Neutrophil (primary cell): Measurements from ENCODE around the gene ANKRD55.
"Not testable (repeated sequence)": the region's sequence is repeated elsewhere in the genome, so short reads cannot be mapped to it uniquely, and the experiment has no call there.

Source experiments
- H3K27ac ChIP-seq: fragments of 200-600 bp; sonication (generic); 2 replicates; pipeline ENCODE4 v1.5.1; 2016; ENCODE audit warnings: mild to moderate bottlenecking, moderate library complexity
- H3K27me3 ChIP-seq: fragments of 200-600 bp; sonication (generic); 2 replicates; pipeline ENCODE4 v1.6.0; 2016; ENCODE audit warnings: mild to moderate bottlenecking
- H3K36me3 ChIP-seq: fragments of 200-600 bp; sonication (generic); 2 replicates; pipeline ENCODE4 v1.5.1; 2017
- H3K4me1 ChIP-seq, 2 experiments: fragments of 200-600 bp in 1 of 2; sonication (generic) in 1 of 2; 1 replicate in 1 of 2; 2 replicates in 1 of 2; pipeline versions ENCODE4 v1.5.1 to v1.6.1; 2013 to 2016; ENCODE audit warnings: low read depth in 1 of 2, low read length in 1 of 2, mild to moderate bottlenecking in 1 of 2, moderate library complexity in 1 of 2; ENCODE audit not compliant: control insufficient read depth in 1 of 2, insufficient read depth in 1 of 2
- H3K4me3 ChIP-seq, 2 experiments: fragments of 200-600 bp in 1 of 2; sonication (generic) in 1 of 2; 1 replicate in 1 of 2; 2 replicates in 1 of 2; pipeline ENCODE4 v1.5.1; 2013 to 2016; ENCODE audit warnings: low read depth in 1 of 2, low read length in 1 of 2, mild to moderate bottlenecking in 1 of 2, moderate library complexity in 1 of 2
- H3K9me3 ChIP-seq: fragments of 200-600 bp; sonication (generic); 2 replicates; pipeline ENCODE4 v1.5.1; 2016
- CTCF ChIP-seq: fragments of 200-600 bp; sonication (generic); IDR thresholded peaks from 2 replicates; pipeline ENCODE4 v1.5.1; 2016; ENCODE audit warnings: antibody characterized with exemption

Gene ANKRD55

GRCh38 chr5:56159521-56159947, 73.6 kb downstream of the ANKRD55 start:
- Histone ChIP-seq H3K4me3 (peak overlapping the region; percentile 45 to 59), H3K36me3 (no peaks in the 10 kb centered on the region), H3K27ac (peak overlapping the region; percentile 89), H3K4me1 (peaks cover 87 to 88% of the 10 kb centered on the region in 2 experiments), H3K27me3 (peaks cover 13% of the 10 kb centered on the region), H3K9me3 (no peaks in the 10 kb centered on the region)
- TF ChIP-seq CTCF: no peak

- H3K27ac ChIP-seq: peak overlapping the region; percentile 89
Measured at GRCh38 chr5:56158331-56158960, 74.7 kb downstream of the ANKRD55 start.

GRCh38 chr5:56157191-56157621, 75.9 kb downstream of the ANKRD55 start:
- not testable (repeated sequence) for H3K9me3 ChIP-seq, H3K27me3 ChIP-seq, H3K36me3 ChIP-seq
- Histone ChIP-seq H3K4me3 (peak overlapping the region in 1 of 2 experiments; percentile 39), H3K4me1 (peaks cover 84 to 87% of the 10 kb centered on the region in 2 experiments), H3K27ac (peak overlapping the region; percentile 89)

More at GRCh38 chr5:56158331-56158960, 74.7 kb downstream of the ANKRD55 start:
- peak overlapping the region; percentile 45 to 59 for H3K4me3 ChIP-seq
- peaks cover 2% of the 10 kb centered on the region for H3K27me3 ChIP-seq
- H3K36me3 ChIP-seq: no peaks in the 10 kb centered on the region
- no peak for TF ChIP-seq CTCF
- H3K4me1 ChIP-seq: peaks cover 92 to 95% of the 10 kb centered on the region in 2 experiments
- H3K9me3 ChIP-seq: no peaks in the 10 kb centered on the region

- Histone ChIP-seq H3K27ac (peak overlapping the region; percentile 89), H3K4me3 (peak overlapping the region; percentile 25 to 39), H3K4me1 (peaks cover 79 to 82% of the 10 kb centered on the region in 2 experiments)
- H3K36me3 ChIP-seq, H3K9me3 ChIP-seq, H3K27me3 ChIP-seq: not testable (repeated sequence)
Measured at GRCh38 chr5:56156585-56157190, 76.4 kb downstream of the ANKRD55 start.

- peaks cover 73 to 76% of the 10 kb centered on the region in 2 experiments for H3K4me1 ChIP-seq
- no peaks in the 10 kb centered on the region for H3K27me3 ChIP-seq
- H3K9me3 ChIP-seq: no peaks in the 10 kb centered on the region
- TF ChIP-seq CTCF: no peak
- no peaks in the 10 kb centered on the region for H3K36me3 ChIP-seq
- peak overlapping the region; percentile 89 for H3K27ac ChIP-seq
- H3K4me3 ChIP-seq: peak overlapping the region; percentile 25 to 41
Measured at GRCh38 chr5:56155992-56156584, 77.0 kb downstream of the ANKRD55 start.

GRCh38 chr5:56154732-56155484, 78.2 kb downstream of the ANKRD55 start:
- no peak for TF ChIP-seq CTCF
- Histone ChIP-seq H3K36me3 (no peaks in the 10 kb centered on the region), H3K4me3 (peak overlapping the region; percentile 27 to 41), H3K27me3 (no peaks in the 10 kb centered on the region), H3K9me3 (no peaks in the 10 kb centered on the region), H3K27ac (peak overlapping the region; percentile 89), H3K4me1 (peaks cover 61 to 66% of the 10 kb centered on the region in 2 experiments)
